IMR-90 (cell line): Measurements from ENCODE around the gene BAZ2B. TPM values are rescaled to one million over a fixed set of nuclear protein-coding genes. Genes with fewer than 3 reads are reported as not detected.

ENCODE experiments used
- ATAC-seq: fragments of 200-7000 bp; cut with Tn5 transposase; 2 replicates; pipeline ENCODE4 v1.9.1; 2020; ENCODE audit warnings: low read depth, mild to moderate bottlenecking, moderate library complexity
- BruUV-seq: library from RNA; stranded (reverse); fragments of 400-500 nt; replicated peaks from 2 replicates; lab custom pipeline; 2021; lab: Mats Ljungman, UMichigan
- CTCF ChIA-PET: fragments of 300-600 bp; formaldehyde crosslinking; extraction: SDS; loops from one replicate; lab custom pipeline; 2021; ENCODE audit warnings: antibody characterized with exemption; lab: Yijun Ruan, JAX
- POLR2A ChIA-PET: fragments of 300-600 bp; sonication (Branson Sonifier 250); formaldehyde crosslinking; loops from one replicate; lab custom pipeline; 2022; ENCODE audit warnings: antibody characterized with exemption; ENCODE audit not compliant: unreplicated experiment; lab: Charles Lee
- DNase-seq: peaks from one replicate; pipeline ENCODE4 v3.0.0; 2013
- H2AFZ ChIP-seq: replicated peaks from 2 replicates; pipeline ENCODE3; 2013; ENCODE audit warnings: low read length, mild to moderate bottlenecking; ENCODE audit not compliant: poor library complexity
- H2AK5ac ChIP-seq: 2 replicates; pipeline ENCODE4 v1.6.1; 2013; ENCODE audit warnings: low read depth, low read length, inconsistent platforms
- H2AK9ac ChIP-seq: replicated peaks from 2 replicates; pipeline ENCODE3; 2013; ENCODE audit warnings: mild to moderate bottlenecking, low read depth, low read length, moderate library complexity; ENCODE audit not compliant: poor library complexity
- H2BK120ac ChIP-seq: 2 replicates; pipeline ENCODE4 v1.6.1; 2013; ENCODE audit warnings: low read depth, low read length, inconsistent platforms
- H2BK15ac ChIP-seq: 3 replicates; pipeline ENCODE4 v1.6.1; 2013; ENCODE audit warnings: low read depth, low read length, inconsistent platforms
- H2BK20ac ChIP-seq: 2 replicates; pipeline ENCODE4 v1.6.1; 2013; ENCODE audit warnings: low read depth, mild to moderate bottlenecking, inconsistent platforms, low read length, moderate library complexity
- H2BK5ac ChIP-seq: 2 replicates; pipeline ENCODE4 v1.6.1; 2013; ENCODE audit warnings: mild to moderate bottlenecking, low read depth, low read length, inconsistent platforms; ENCODE audit not compliant: poor library complexity, severe bottlenecking
- H3K14ac ChIP-seq: replicated peaks from 2 replicates; pipeline ENCODE4 v1.6.1; 2013; ENCODE audit warnings: low read depth, low read length, inconsistent platforms
- H3K18ac ChIP-seq: 2 replicates; pipeline ENCODE4 v1.6.1; 2013; ENCODE audit warnings: low read depth, low read length, control low read depth
- H3K23ac ChIP-seq: 2 replicates; pipeline ENCODE4 v1.6.1; 2013; ENCODE audit warnings: low read depth, low read length, inconsistent platforms
- H3K27ac ChIP-seq: 2 replicates; pipeline ENCODE4 v1.5.1; 2013; ENCODE audit warnings: mild to moderate bottlenecking, control low read depth, low read length; ENCODE audit not compliant: insufficient read depth
- H3K27me3 ChIP-seq: 2 replicates; pipeline ENCODE4 v1.6.1; 2013; ENCODE audit warnings: low read length; ENCODE audit not compliant: control insufficient read depth, insufficient read depth
- H3K36me3 ChIP-seq: 2 replicates; pipeline ENCODE4 v1.6.1; 2013; ENCODE audit warnings: low read length, mixed read lengths; ENCODE audit not compliant: control insufficient read depth, insufficient read depth
- H3K4ac ChIP-seq: 2 replicates; pipeline ENCODE4 v1.6.1; 2013; ENCODE audit warnings: low read depth, low read length, inconsistent platforms
- H3K4me1 ChIP-seq: 2 replicates; pipeline ENCODE4 v1.6.1; 2013; ENCODE audit warnings: low read length, mixed read lengths; ENCODE audit not compliant: control insufficient read depth, insufficient read depth
- H3K4me2 ChIP-seq: 2 replicates; pipeline ENCODE4 v1.6.1; 2013; ENCODE audit warnings: low read depth, mild to moderate bottlenecking, control low read depth, low read length, moderate library complexity
- H3K4me3 ChIP-seq: 2 replicates; pipeline ENCODE4 v1.5.1; 2013; ENCODE audit warnings: low read depth, mild to moderate bottlenecking, control low read depth, low read length, moderate library complexity; ENCODE audit not compliant: insufficient read depth
- H3K56ac ChIP-seq: 2 replicates; pipeline ENCODE4 v1.6.1; 2013; ENCODE audit warnings: low read length, inconsistent platforms; ENCODE audit not compliant: insufficient read depth; ENCODE audit errors: extremely low read depth
- H3K79me1 ChIP-seq, 2 experiments: 2 replicates each; pipeline ENCODE4 v1.6.1; 2013; ENCODE audit warnings: low read length in 2 of 2, inconsistent platforms in 1 of 2, low read depth in 1 of 2
- H3K9ac ChIP-seq: 2 replicates; pipeline ENCODE4 v1.6.1; 2013; ENCODE audit warnings: low read depth, low read length, control low read depth
- H3K9me1 ChIP-seq: 2 replicates; pipeline ENCODE4 v1.6.1; 2013; ENCODE audit warnings: low read length, inconsistent platforms; ENCODE audit not compliant: insufficient read depth
- H3K9me3 ChIP-seq: 2 replicates; pipeline ENCODE4 v1.6.1; 2013; ENCODE audit warnings: low read length; ENCODE audit not compliant: control insufficient read depth, insufficient read depth
- H4K20me1 ChIP-seq: 2 replicates; pipeline ENCODE4 v1.6.1; 2013; ENCODE audit warnings: low read length, inconsistent platforms; ENCODE audit not compliant: insufficient read depth
- H4K5ac ChIP-seq: 2 replicates; pipeline ENCODE4 v1.6.1; 2013; ENCODE audit warnings: mild to moderate bottlenecking, low read depth, low read length, control low read depth
- H4K8ac ChIP-seq, 2 experiments: 2 replicates each; pipeline ENCODE4 v1.6.1; 2013; ENCODE audit warnings: low read depth in 2 of 2, low read length in 2 of 2, control low read depth in 1 of 2, inconsistent platforms in 1 of 2
- H4K91ac ChIP-seq: 2 replicates; pipeline ENCODE4 v1.6.1; 2013; ENCODE audit warnings: low read depth, low read length, inconsistent platforms; ENCODE audit not compliant: insufficient read depth
- BHLHE40 ChIP-seq: fragments of 150-350 bp; IDR thresholded peaks from 2 replicates; pipeline ENCODE4 v1.6.1; 2016; ENCODE audit warnings: mild to moderate bottlenecking, low read depth, low read length
- CEBPB ChIP-seq: IDR thresholded peaks from 2 replicates; pipeline ENCODE4 v1.6.1; 2012; ENCODE audit warnings: low read depth, low read length, improper control_type of control experiment
- CHD1 ChIP-seq: IDR thresholded peaks from 2 replicates; pipeline ENCODE4 v1.6.1; 2012; ENCODE audit warnings: low read depth, low read length, improper control_type of control experiment
- ELK1 ChIP-seq: fragments of 150-350 bp; IDR thresholded peaks from 2 replicates; pipeline ENCODE4 v1.6.1; 2016; ENCODE audit warnings: low read depth, mild to moderate bottlenecking, low read length, moderate library complexity, borderline replicate concordance
- FOS ChIP-seq: fragments of 150-350 bp; IDR thresholded peaks from 2 replicates; pipeline ENCODE4 v1.6.1; 2016; ENCODE audit warnings: low read depth, low read length
- MAZ ChIP-seq: IDR thresholded peaks from 2 replicates; pipeline ENCODE4 v1.6.1; 2012; ENCODE audit warnings: low read depth, mild to moderate bottlenecking, low read length, improper control_type of control experiment, moderate library complexity, borderline replicate concordance
- MXI1 ChIP-seq: IDR thresholded peaks from 2 replicates; pipeline ENCODE4 v1.6.1; 2012; ENCODE audit warnings: low read depth, mild to moderate bottlenecking, low read length, moderate library complexity, borderline replicate concordance
- POLR2A ChIP-seq: IDR thresholded peaks from 2 replicates; pipeline ENCODE4 v1.6.1; 2012; ENCODE audit warnings: mild to moderate bottlenecking, low read depth, low read length
- RCOR1 ChIP-seq: IDR thresholded peaks from 2 replicates; pipeline ENCODE4 v1.6.1; 2012; ENCODE audit warnings: mild to moderate bottlenecking, low read length, improper control_type of control experiment; ENCODE audit not compliant: insufficient replicate concordance
- SMC3 ChIP-seq: fragments of 150-350 bp; IDR thresholded peaks from 2 replicates; pipeline ENCODE4 v1.6.1; 2016; ENCODE audit warnings: low read depth, mild to moderate bottlenecking, antibody characterized with exemption, low read length, moderate library complexity
- USF2 ChIP-seq: fragments of 150-350 bp; IDR thresholded peaks from 2 replicates; pipeline ENCODE4 v1.6.1; 2017; ENCODE audit warnings: mild to moderate bottlenecking, antibody characterized with exemption, low read length, low read depth
- WGBS, 2 experiments: methylation state at CpG; one replicate each; pipeline versions ENCODE4 v1.1.5 to v1.1.7; 2013; ENCODE audit warnings: missing lambda C conversion rate in 2 of 2; ENCODE audit not compliant: insufficient read length in 1 of 2; ENCODE audit errors: extremely low coverage in 2 of 2; 5-methylcytosine and 5-hydroxymethylcytosine counted together
- dilution Hi-C: fragments of 300-500 bp; cut with HindIII; formaldehyde crosslinking; loops from one replicate; pipeline ENCODE4 v1.14.3; 2018; ENCODE audit warnings: low sequenced_read_pairs; ENCODE audit not compliant: unreplicated experiment
- in situ Hi-C: fragments of 300-500 bp; cut with MboI; formaldehyde crosslinking; loops from 3 replicates; pipeline ENCODE4 v1.14.3; 2019; ENCODE audit warnings: low sequenced_read_pairs, inconsistent platforms, mixed read lengths
- intact Hi-C: fragments of 100-400 bp; cut with micrococcal nuclease; formaldehyde crosslinking; loops from 2 replicates; pipeline ENCODE4 v1.10.0; 2022
- polyA plus RNA-seq, 3 experiments: library from polyadenylated mRNA; depleted of rRNA; stranded (reverse); fragments of >200 nt; gene quantifications; 2 replicates each; pipeline ENCODE4 v1.2.3, GENCODE V29; 2012; ENCODE audit warnings: low replicate concordance in 1 of 3
- total RNA-seq: library from RNA; depleted of rRNA; stranded (reverse); fragments of >200 nt; gene quantifications from 2 replicates; pipeline ENCODE4 v1.2.3, GENCODE V29; 2012

The BAZ2B gene
- total and polyA plus RNA-seq, 2 of the 4 experiments (the other 2 are of a cell fraction), result 8.9 to 42.1 TPM

- no TSS peak for BruUV-seq
- TF ChIP-seq USF2 (peak; percentile 68), BHLHE40 (peak; percentile 80), ELK1 (no peak), RCOR1 (no peak), FOS (no peak), MAZ (no peak), POLR2A (no peak), MXI1 (peak; percentile 45; the same call in 1 of the 2 replicates), CHD1 (no peak), CEBPB (no peak), SMC3 (0 out of 2 replicates have a peak, but pooled peaks have one; percentile 5)
- Histone ChIP-seq H2BK15ac (peak within 1 kb of the TSS; percentile 42; the same call in 1 of the 3 replicates), H4K5ac (peak within 1 kb of the TSS; percentile 79), H3K23ac (peak within 1 kb of the TSS; percentile 99), H4K8ac (peak within 1 kb of the TSS; percentile 94 to 100), H4K20me1 (no peaks in the 10 kb centered on the region), H3K4me2 (peak within 1 kb of the TSS; percentile 82), H3K27me3 (no peaks in the 10 kb centered on the region), H3K18ac (peak within 1 kb of the TSS; percentile 67), H2AK5ac (peak within 1 kb of the TSS; percentile 40; the same call in 1 of the 2 replicates), H3K4me1 (peaks cover 5% of the 10 kb centered on the region), H2BK120ac (0 out of 2 replicates have a peak within 1 kb of the TSS, but pooled peaks have one; percentile 43), H3K9me1 (no peaks in the 10 kb centered on the region; the same call in 1 of the 2 replicates), H3K9ac (peak within 1 kb of the TSS; percentile 97), H2BK5ac (peak within 1 kb of the TSS; percentile 33), H2AK9ac (peak within 1 kb of the TSS; percentile 94), H2AFZ (peak within 1 kb of the TSS; percentile 96), H3K4me3 (peak within 1 kb of the TSS; percentile 59), H3K36me3 (peaks cover 4% of the 10 kb centered on the region; the same call in 1 of the 2 replicates), H2BK20ac (no peak within 1 kb of the TSS; the same call in 1 of the 2 replicates), H3K56ac (peak within 1 kb of the TSS; percentile 99), H3K27ac (peak within 1 kb of the TSS; percentile 92), H3K14ac (peak within 1 kb of the TSS; percentile 98), H3K4ac (peak within 1 kb of the TSS; percentile 95), H4K91ac (peak within 1 kb of the TSS; percentile 89), H3K79me1 (peaks cover 0 to 21% of the 10 kb centered on the region in 2 experiments; a peak in 2 of 4 replicates), H3K9me3 (no peaks in the 10 kb centered on the region)
- DNase-seq (peak; percentile 71), ATAC-seq (peak; percentile 33)
- ChIA-PET POLR2A (interaction anchor here (0.8 kb wide), 1 partner anchor 426 kb away, joined by 3 read pairs; the partner anchor contains the start of gene MARCHF7), CTCF (interaction anchor here (0.7 kb wide), 1 partner anchor 82 kb away, joined by 3 read pairs; no protein-coding TSS in a partner anchor)
- intact Hi-C loops, result loop anchor here (5.0 kb wide), 2 partner anchors 149 to 426 kb away; partner anchors contain the start of gene MARCHF7
- in situ Hi-C loops, result no loop called here
- dilution Hi-C loops, result no loop called here
- WGBS, 2 experiments, result 0% methylated on average over 15 of the region's 64 CpGs; no CpG with 5 or more reads in 1 of the 2 experiments
Observed at GRCh38 chr2:159285929-159286708, 330.2 kb downstream of the BAZ2B start, which contains the start of gene WDSUB1. Gene WDSUB1 (minus strand): TSS chr2:159286703. CDS start chr2:159283069, 3,634 bp downstream.
